Loucy (cell line): ENCODE measurements around the gene UBE2U.

Source experiments
- H2AFZ ChIP-seq: fragments of 200-600 bp; sonication (generic); 2 replicates; pipeline ENCODE4 v1.6.0; 2016; ENCODE audit warnings: antibody characterized with exemption, mild to moderate bottlenecking, low read length, moderate library complexity
- H3F3A ChIP-seq: fragments of 200-600 bp; 2 replicates; pipeline ENCODE4 v1.6.0; 2016; ENCODE audit warnings: antibody characterized with exemption, low read depth, mild to moderate bottlenecking
- H3K27me3 ChIP-seq: fragments of 200-600 bp; sonication (generic); 2 replicates; pipeline ENCODE4 v1.6.1; 2014; ENCODE audit warnings: low read length, mild to moderate bottlenecking; ENCODE audit not compliant: insufficient read depth, poor library complexity, severe bottlenecking
- H3K36me3 ChIP-seq: fragments of 200-600 bp; sonication (generic); 2 replicates; pipeline ENCODE4 v1.6.1; 2016; ENCODE audit warnings: low read length; ENCODE audit not compliant: insufficient read depth
- H3K4me1 ChIP-seq: fragments of 200-600 bp; sonication (generic); 2 replicates; pipeline ENCODE4 v1.5.1; 2014; ENCODE audit warnings: low read length, mild to moderate bottlenecking; ENCODE audit not compliant: insufficient read depth, poor library complexity, severe bottlenecking
- H3K4me2 ChIP-seq: fragments of 200-600 bp; sonication (generic); 2 replicates; pipeline ENCODE4 v1.6.0; 2014; ENCODE audit warnings: antibody characterized with exemption, low read length, low read depth, mild to moderate bottlenecking; ENCODE audit not compliant: poor library complexity, severe bottlenecking
- H3K4me3 ChIP-seq: fragments of 200-600 bp; sonication (generic); 2 replicates; pipeline ENCODE4 v1.5.1; 2014; ENCODE audit warnings: low read length, mild to moderate bottlenecking, mixed read lengths; ENCODE audit not compliant: poor library complexity, severe bottlenecking
- H3K79me2 ChIP-seq: fragments of 200-600 bp; sonication (generic); 2 replicates; pipeline ENCODE4 v1.6.1; 2014; ENCODE audit warnings: low read length; ENCODE audit not compliant: insufficient read depth
- H3K9ac ChIP-seq: fragments of 200-600 bp; sonication (generic); 2 replicates; pipeline ENCODE4 v1.6.0; 2014; ENCODE audit warnings: mild to moderate bottlenecking, low read depth, low read length, moderate library complexity; ENCODE audit not compliant: poor library complexity, severe bottlenecking
- H3K9me2 ChIP-seq: fragments of 200-600 bp; sonication (generic); replicated peaks from 2 replicates; pipeline ENCODE4 v1.6.1; 2016; ENCODE audit warnings: low read depth, low read length, mixed read lengths
- H3K9me3 ChIP-seq: fragments of 200-600 bp; sonication (generic); 2 replicates; pipeline ENCODE4 v1.6.1; 2014; ENCODE audit warnings: mild to moderate bottlenecking, antibody characterized with exemption, low read length, low read depth; ENCODE audit not compliant: insufficient read depth
- H4K20me1 ChIP-seq: fragments of 200-600 bp; sonication (generic); 2 replicates; pipeline ENCODE4 v1.6.0; 2014; ENCODE audit warnings: antibody characterized with exemption, low read length, mild to moderate bottlenecking; ENCODE audit not compliant: insufficient read depth, poor library complexity, severe bottlenecking
- CTCF ChIP-seq: fragments of 200-600 bp; sonication (generic); conservative IDR thresholded peaks from 2 replicates; pipeline ENCODE4 v1.5.1; 2014; ENCODE audit warnings: mild to moderate bottlenecking, antibody characterized with exemption, low read length
- EZH2phosphoT487 ChIP-seq: fragments of 200-600 bp; IDR thresholded peaks from 2 replicates; pipeline ENCODE4 v1.6.1; 2018; ENCODE audit warnings: antibody characterized with exemption, mild to moderate bottlenecking, moderate library complexity, borderline replicate concordance

Gene UBE2U

GRCh38 chr1:64163970-64164369, 39.5 kb upstream of the UBE2U start:
- Histone ChIP-seq H3K36me3 (no peaks in the 10 kb centered on the region), H3K9ac (no peak overlapping the region), H3K9me2 (no peaks in the 10 kb centered on the region), H4K20me1 (no peaks in the 10 kb centered on the region), H3K4me3 (no peak overlapping the region), H3K79me2 (no peaks in the 10 kb centered on the region), H3K9me3 (no peaks in the 10 kb centered on the region), H3K4me1 (no peaks in the 10 kb centered on the region), H3K27me3 (no peaks in the 10 kb centered on the region), H2AFZ (no peak overlapping the region), H3K4me2 (no peak overlapping the region), H3F3A (no peaks in the 10 kb centered on the region)
- TF ChIP-seq CTCF, result peak; percentile 60
- no peak for TF ChIP-seq EZH2phosphoT487

- Histone ChIP-seq H3K4me3 (no peak overlapping the region), H3K4me2 (no peak overlapping the region)
Observed at GRCh38 chr1:64166629-64167028, 36.8 kb upstream of the UBE2U start.

GRCh38 chr1:64167176-64167575, 36.2 kb upstream of the UBE2U start:
- Histone ChIP-seq H3K27me3 (no peaks in the 10 kb centered on the region), H4K20me1 (no peaks in the 10 kb centered on the region), H3K36me3 (no peaks in the 10 kb centered on the region), H3K4me3 (no peak overlapping the region), H3K9me2 (no peaks in the 10 kb centered on the region), H2AFZ (no peak overlapping the region), H3K79me2 (no peaks in the 10 kb centered on the region), H3K4me2 (no peak overlapping the region), H3F3A (no peaks in the 10 kb centered on the region), H3K9me3 (no peaks in the 10 kb centered on the region), H3K4me1 (peaks cover 4% of the 10 kb centered on the region), H3K9ac (no peak overlapping the region)
- TF ChIP-seq EZH2phosphoT487 (no peak), CTCF (no peak)

More at GRCh38 chr1:64166629-64167028, 36.8 kb upstream of the UBE2U start:
- Histone ChIP-seq H3K27me3 (no peaks in the 10 kb centered on the region), H3K79me2 (no peaks in the 10 kb centered on the region), H2AFZ (no peak overlapping the region), H3K36me3 (no peaks in the 10 kb centered on the region), H3K9me3 (no peaks in the 10 kb centered on the region), H3K9ac (no peak overlapping the region), H3F3A (no peaks in the 10 kb centered on the region), H4K20me1 (no peaks in the 10 kb centered on the region), H3K4me1 (peaks cover 2% of the 10 kb centered on the region), H3K9me2 (no peaks in the 10 kb centered on the region)
- TF ChIP-seq EZH2phosphoT487 (no peak), CTCF (no peak)
